Kasumi-1 (cell line): Measurements from ENCODE around the gene CALHM6.

ENCODE experiments used
- DNase-seq, 2 experiments: peaks; one replicate each; lab custom pipeline; 2025; lab: John Stamatoyannopoulos, UW

CALHM6 gene

GRCh38 chr6:116461331-116461931 is at the start of gene CALHM6:
CALHM6 (plus strand) TSS chr6:116461375; CDS start chr6:116461930, 555 bp downstream.
- DNase-seq: no peak

DNA sequence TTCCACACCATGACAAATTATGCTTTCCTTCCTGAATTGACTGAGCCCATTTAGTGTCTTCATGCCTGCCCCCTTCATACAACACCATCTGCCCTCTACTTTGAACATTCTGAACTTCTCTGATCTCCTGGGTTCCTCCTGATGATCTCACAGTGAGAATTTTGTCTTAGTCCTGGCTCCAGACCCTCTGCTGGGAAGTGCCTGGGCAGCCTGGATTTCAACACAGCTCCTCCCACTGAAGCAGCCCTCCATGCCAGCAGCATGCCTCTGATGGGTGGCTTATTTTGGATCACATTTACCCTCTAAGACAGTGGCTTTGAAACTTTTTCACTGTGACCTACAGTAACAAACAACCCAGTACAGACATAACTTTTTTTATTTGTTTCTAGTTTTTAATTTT is 48.9 kb upstream of the CALHM6 start:
- DNase-seq: no peak

- no peak for DNase-seq
These were observed 47.8 kb upstream of the CALHM6 start for GRCh38 chr6:116413357-116413756.

DNA sequence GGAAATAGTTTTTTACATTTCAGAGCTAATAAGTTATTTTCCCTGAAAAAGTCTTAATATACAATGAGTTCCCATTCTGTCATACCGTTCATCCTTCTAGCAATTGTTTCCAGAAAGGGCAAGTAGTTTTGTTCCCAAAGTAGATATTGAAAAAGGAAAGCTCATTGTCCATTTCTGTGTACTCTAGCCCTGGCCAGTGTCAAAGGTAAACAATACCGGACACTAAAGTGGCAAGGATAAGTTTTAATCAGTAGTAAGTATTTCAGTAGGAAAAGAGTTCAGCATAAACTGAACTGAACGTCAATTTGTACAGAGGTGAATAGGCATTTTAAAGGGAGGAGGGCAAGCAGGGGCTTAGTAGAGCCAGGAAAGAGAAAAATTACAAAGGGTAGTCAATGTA is 43.5 kb upstream of the CALHM6 start:
- DNase-seq: no peak

GRCh38 chr6:116419069-116419786 is 41.9 kb upstream of the CALHM6 start:
- no peak for DNase-seq

DNA sequence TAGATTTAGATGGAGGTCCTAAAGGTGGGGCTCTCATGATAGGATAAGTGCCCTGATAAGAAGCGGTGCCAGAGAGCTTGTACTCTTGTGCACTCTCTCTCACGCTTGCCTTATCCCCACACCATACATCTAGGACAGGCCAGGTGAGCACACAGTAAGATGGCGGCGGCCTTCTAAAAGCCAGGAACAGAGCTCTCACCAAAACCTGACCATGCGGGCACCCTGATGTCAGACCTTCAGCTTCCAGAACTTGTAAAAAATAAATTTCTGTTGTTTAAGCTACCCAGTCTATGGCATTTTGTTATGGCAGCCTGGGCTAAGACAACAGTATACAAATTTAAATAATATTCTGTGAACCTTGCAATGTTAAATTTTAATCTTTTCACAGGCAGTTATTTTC is 40.8 kb upstream of the CALHM6 start:
- no peak for DNase-seq

DNA sequence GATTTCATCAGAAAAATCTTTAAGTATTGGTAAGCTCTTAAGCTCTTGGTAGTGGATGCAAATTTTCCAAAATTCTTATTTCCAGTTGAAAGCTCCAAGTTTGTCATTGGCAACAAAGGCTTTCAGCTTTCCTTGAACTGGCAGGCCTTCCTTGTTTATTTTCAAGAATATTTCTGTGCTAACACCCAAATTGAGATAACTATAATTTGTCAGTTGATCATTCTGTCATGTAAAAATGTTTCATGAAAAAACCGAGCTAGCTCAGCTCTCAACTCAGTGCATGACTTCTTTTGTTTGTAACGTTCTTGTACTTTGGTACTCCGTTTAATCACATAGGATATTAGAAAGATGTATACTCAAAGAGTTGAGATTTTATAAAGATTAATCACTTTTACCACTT is 38.9 kb upstream of the CALHM6 start:
- no peak for DNase-seq

DNA sequence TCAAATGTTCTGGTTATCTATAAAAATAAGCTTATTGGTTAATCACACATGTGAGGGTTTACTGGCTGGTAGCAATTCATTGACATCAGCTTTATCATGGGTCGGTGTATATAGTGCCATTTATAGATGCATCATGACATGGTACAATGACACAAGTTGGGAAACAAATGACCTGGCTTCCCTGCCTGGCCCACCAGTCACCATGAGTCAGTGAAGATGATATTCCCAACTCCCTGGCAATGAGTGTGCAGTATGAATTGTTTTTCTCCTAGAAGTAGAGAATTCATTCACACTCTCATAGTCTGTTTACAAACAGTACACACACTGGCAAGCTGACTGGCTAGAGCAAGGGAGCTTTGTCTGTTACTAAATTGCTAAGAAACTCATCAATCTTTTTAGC is 37.2 kb upstream of the CALHM6 start:
- no peak for DNase-seq

GRCh38 chr6:116426551-116426950 is 34.6 kb upstream of the CALHM6 start:
- DNase-seq: no peak

DNA sequence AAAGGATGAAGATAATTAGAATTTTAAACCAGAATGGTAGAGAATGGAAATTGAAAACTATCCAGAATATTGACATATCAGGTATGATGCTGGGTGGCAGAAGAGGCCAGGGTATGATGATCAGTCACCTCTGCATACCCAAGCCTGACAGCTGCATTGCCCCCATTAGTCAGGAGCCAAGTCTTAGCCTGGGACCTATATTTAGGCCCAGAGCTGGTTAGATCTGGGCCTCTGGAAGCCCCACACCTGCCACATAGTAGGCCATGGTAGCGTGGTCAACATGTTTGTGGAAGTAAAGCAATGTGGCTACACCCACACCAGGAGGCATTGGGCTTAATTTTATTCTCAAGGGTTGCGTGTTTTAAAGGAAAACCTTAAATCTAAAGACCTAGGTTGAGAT is 32.1 kb upstream of the CALHM6 start:
- DNase-seq: no peak

DNA sequence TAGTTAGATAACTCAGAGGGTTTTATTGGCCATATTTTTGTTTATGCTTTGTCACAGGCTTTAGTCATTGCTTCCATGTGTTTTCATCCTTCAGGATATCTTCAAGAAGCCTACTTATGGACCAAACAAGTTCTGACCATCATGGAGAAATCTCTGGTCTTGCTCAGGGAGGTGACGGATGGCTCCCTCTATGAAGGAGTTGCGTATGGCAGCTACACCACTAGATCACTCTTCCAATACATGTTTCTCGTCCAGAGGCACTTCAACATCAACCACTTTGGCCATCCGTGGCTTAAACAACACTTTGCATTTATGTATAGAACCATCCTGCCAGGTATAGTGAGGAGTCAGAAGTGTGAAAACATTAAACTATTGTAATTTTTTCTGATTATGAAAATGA is 30.3 kb upstream of the CALHM6 start:
- no peak for DNase-seq

- no peak for DNase-seq
These were observed 29.1 kb upstream of the CALHM6 start for GRCh38 chr6:116431964-116432595.

DNA sequence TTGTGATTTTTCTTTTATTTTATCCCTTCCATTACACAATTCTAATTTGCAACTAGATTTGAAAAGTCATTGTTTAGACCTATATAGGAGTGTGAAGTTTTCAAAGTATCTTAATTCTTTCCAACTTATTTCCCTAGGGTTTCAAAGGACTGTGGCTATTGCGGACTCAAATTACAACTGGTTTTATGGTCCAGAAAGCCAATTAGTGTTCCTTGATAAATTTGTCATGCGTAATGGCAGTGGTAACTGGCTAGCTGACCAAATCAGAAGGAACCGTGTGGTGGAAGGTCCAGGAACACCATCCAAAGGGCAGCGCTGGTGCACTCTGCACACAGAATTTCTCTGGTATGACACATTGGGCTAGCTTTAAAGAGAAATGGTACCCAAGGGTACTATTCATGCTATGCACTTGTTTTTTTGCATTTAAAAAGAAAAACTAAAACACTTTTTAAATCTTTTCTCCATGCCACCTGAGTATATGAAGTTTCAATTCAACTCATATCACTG is 27.9 kb upstream of the CALHM6 start:
- DNase-seq: no peak

DNA sequence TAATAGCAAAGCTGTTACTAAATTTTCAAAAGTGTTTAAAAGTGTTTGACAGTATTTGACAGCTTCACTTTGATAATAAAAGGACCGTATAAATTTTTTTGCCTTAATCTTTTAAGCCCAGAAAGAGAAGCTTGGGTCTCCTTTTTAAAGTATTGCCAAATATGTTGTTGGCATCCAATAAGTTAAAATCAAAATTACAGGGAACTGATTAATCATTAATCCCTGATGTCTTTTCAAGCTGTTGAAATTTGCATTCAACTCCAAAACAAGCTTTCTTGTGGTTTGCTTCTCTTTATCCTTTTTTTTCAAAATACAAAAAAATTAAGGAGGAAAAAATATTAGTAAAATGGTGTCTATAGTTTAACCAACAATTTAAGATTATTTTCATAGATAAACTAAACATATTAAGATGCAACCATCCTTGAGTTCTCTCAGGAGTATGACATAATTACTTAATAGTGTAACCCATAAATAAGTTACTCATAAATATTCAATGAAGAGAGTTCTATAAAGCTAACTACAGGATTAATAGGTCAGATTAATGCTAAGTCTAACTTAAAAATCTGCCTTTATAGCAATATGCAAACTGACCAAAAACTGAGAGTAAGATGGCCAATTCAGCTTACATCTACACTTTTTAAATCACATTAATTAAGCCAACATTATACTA is 27.0 kb upstream of the CALHM6 start:
- no peak for DNase-seq

- DNase-seq: no peak
These were observed 24.6 kb upstream of the CALHM6 start for GRCh38 chr6:116436586-116436985.

DNA sequence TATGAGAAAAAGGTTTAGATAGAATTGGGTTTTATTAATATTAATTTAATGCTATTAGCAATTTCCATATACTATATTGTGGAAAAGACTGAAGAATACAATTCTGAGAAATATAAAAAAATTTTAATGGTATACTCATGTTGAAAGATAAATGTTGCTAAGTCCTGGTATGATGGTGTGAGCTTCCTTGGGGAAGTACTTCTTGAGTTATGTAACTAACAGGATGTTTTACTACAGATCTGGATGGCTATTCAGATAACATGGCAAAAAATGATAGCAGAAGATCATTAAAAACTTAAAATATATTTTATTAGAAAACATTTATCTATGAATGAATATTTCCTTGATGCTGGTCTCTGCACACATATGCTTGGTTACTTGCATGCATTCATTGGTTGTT is 23.5 kb upstream of the CALHM6 start:
- DNase-seq: no peak

- DNase-seq: no peak
These were observed 22.4 kb upstream of the CALHM6 start for GRCh38 chr6:116438590-116439448.

DNA sequence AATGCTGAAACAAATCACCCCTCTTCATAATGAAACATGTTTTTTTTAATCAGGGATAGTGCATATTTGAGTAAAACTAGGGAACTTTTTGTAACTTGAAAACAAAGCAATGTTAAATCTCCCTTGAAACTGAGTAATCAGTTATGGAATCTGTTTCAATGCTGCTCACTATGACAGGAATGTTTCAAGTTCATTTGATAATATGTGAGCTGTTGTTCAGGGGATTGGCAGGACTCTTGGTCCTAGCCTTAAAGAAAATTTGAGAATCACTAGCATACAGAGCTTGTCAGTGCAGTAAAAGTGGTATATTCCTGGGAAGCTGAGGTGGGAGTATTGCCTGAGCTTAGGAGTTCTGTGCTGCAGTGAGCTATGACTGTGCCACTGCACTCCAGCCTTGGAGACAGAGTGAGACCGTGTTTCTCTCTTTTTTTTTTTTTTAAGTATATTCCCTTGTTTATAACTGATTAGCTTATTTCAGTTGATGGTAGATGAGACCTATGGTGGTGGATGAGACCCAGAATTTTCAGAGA is 21.6 kb upstream of the CALHM6 start:
- no peak for DNase-seq

- no peak for DNase-seq
These were observed 18.1 kb upstream of the CALHM6 start for GRCh38 chr6:116443105-116443504.

DNA sequence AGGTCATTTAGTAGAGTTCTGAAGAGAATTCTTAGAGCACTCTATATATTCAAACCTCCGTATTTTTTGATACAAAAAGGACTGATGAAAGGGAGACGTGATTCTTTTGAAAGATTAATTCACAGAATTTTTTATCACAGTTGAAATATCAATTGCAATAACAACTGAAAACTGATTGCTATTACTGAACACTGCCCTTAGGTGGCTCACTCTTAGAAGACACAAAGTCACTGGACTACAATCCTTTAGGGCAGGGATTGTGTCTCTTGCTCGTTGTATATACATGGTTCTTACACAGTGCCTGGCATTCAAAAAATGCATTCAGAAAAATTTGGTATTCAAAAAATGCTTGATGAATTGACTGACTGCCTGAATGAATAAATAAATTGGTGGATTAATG is 17.1 kb upstream of the CALHM6 start:
- DNase-seq: peak; percentile 50 to 82

DNA sequence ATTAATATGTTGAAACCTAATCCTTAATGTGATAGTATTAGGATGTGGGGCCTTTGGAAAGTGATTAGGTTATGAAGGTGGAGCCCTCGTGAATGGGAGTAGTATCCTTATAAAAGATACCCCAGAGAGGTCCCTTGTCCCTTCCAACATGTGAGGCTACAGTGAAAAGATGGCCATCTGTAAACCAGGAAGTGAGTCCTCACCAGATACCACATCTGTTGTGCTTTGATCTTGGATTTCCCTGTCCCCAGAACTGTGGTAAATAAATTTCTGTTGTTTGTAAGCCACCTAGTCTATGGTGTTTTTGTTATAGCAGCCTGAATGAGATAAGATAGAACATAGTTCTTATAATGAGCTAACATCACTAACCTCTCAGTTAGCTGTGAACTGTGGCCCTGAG is 16.6 kb upstream of the CALHM6 start:
- DNase-seq: no peak

- no peak for DNase-seq
These were observed 16.1 kb upstream of the CALHM6 start for GRCh38 chr6:116445102-116445501.
